HepG2 (cell line): Measurements from ENCODE around the gene CTRL. TPM values are rescaled to one million over a fixed set of nuclear protein-coding genes. Genes with fewer than 3 reads are reported as not detected.

Experiments
- BRD4 ChIP-seq: sonication (generic); formaldehyde crosslinking; IDR thresholded peaks from 2 replicates; pipeline ENCODE4 v1.4.0; 2020; ENCODE audit warnings: missing genetic modification reagents
- DMAP1 ChIP-seq: IDR thresholded peaks from 2 replicates; pipeline ENCODE4 v1.6.1; 2016
- DNMT3B ChIP-seq: conservative IDR thresholded peaks from 2 replicates; pipeline ENCODE4 v1.6.1; 2016; ENCODE audit warnings: missing biosample characterization, control low read depth
- GPN1 ChIP-seq: sonication (generic); formaldehyde crosslinking; IDR thresholded peaks from 2 replicates; pipeline ENCODE4 v1.5.1; 2020; ENCODE audit warnings: missing genetic modification reagents, borderline replicate concordance
- HOXA9 ChIP-seq: sonication (generic); formaldehyde crosslinking; IDR thresholded peaks from 2 replicates; pipeline ENCODE4 v1.8.1; 2022; ENCODE audit warnings: missing genetic modification reagents, mild to moderate bottlenecking, moderate library complexity, borderline replicate concordance
- MEIS1 ChIP-seq: sonication (generic); formaldehyde crosslinking; IDR thresholded peaks from 2 replicates; pipeline ENCODE4 v1.9.0; 2021; ENCODE audit warnings: mild to moderate bottlenecking, missing genetic modification reagents, moderate library complexity, borderline replicate concordance
- MXD1 ChIP-seq: sonication (generic); formaldehyde crosslinking; IDR thresholded peaks from 2 replicates; pipeline ENCODE4 v1.4.0; 2020; ENCODE audit warnings: mild to moderate bottlenecking, missing genetic modification reagents
- REXO4 ChIP-seq: sonication (generic); formaldehyde crosslinking; IDR thresholded peaks from 2 replicates; pipeline ENCODE4 v1.8.0; 2022; ENCODE audit warnings: missing genetic modification reagents, mild to moderate bottlenecking, borderline replicate concordance
- SNAPC2 ChIP-seq: sonication (generic); formaldehyde crosslinking; IDR thresholded peaks from 2 replicates; pipeline ENCODE4 v1.8.1; 2022; ENCODE audit warnings: mild to moderate bottlenecking, missing genetic modification reagents
- SSRP1 ChIP-seq: IDR thresholded peaks from 2 replicates; pipeline ENCODE4 v1.6.1; 2016; ENCODE audit warnings: control low read depth
- WIZ ChIP-seq: sonication (generic); formaldehyde crosslinking; IDR thresholded peaks from 2 replicates; pipeline ENCODE4 v1.5.1; 2020; ENCODE audit warnings: mild to moderate bottlenecking, missing genetic modification reagents
- ZBTB25 ChIP-seq: IDR thresholded peaks from 2 replicates; pipeline ENCODE4 v1.6.1; 2018; ENCODE audit warnings: missing genetic modification reagents
- ZNF143 ChIP-seq: sonication (generic); formaldehyde crosslinking; IDR thresholded peaks from 2 replicates; pipeline ENCODE4 v1.4.0; 2020; ENCODE audit warnings: missing genetic modification reagents
- ZNF207 ChIP-seq: fragments of 450-650 bp; IDR thresholded peaks from 2 replicates; pipeline ENCODE4 v1.6.1; 2016; ENCODE audit warnings: antibody characterized with exemption, borderline replicate concordance
- ZNF234 ChIP-seq: sonication (generic); formaldehyde crosslinking; conservative IDR thresholded peaks from 2 replicates; pipeline ENCODE4 v1.5.1; 2020; ENCODE audit warnings: mild to moderate bottlenecking, missing genetic modification reagents
- ZNF274 ChIP-seq: sonication (generic); formaldehyde crosslinking; IDR thresholded peaks from 2 replicates; pipeline ENCODE4 v1.5.1; 2020; ENCODE audit warnings: mild to moderate bottlenecking, missing genetic modification reagents
- ZNF367 ChIP-seq: sonication (generic); formaldehyde crosslinking; IDR thresholded peaks from 2 replicates; pipeline ENCODE4 v1.4.0; 2020; ENCODE audit warnings: missing genetic modification reagents, borderline replicate concordance
- ZNF546 ChIP-seq: sonication (generic); formaldehyde crosslinking; conservative IDR thresholded peaks from 2 replicates; pipeline ENCODE4 v1.8.1; 2023; ENCODE audit warnings: mild to moderate bottlenecking, missing genetic modification reagents
- ZNF703 ChIP-seq: sonication (generic); formaldehyde crosslinking; IDR thresholded peaks from 2 replicates; pipeline ENCODE4 v1.5.1; 2020; ENCODE audit warnings: missing genetic modification reagents, mild to moderate bottlenecking, moderate library complexity, borderline replicate concordance
- polyA plus RNA-seq, 8 experiments: library from polyadenylated mRNA; depleted of rRNA in 3 of 8; stranded (reverse) in 7 of 8; unstranded in 1 of 8; fragments of >200 nt; fragmentation: Illumina TruSeq in 4 of 8; extraction: Trizol in 4 of 8; gene quantifications; 2 replicates each; pipeline versions ENCODE4 v1.2.1 to v1.2.3, GENCODE V29; 2011 to 2016; ENCODE audit warnings: low read depth in 4 of 8, missing spikeins in 1 of 8, mixed read lengths in 1 of 8; ENCODE audit not compliant: insufficient read depth in 1 of 8
- total RNA-seq, 5 experiments: library from RNA; depleted of rRNA; stranded (reverse); fragments of >200 nt; fragmentation: Illumina TruSeq; extraction: Trizol; gene quantifications; 2 replicates each; pipeline ENCODE4 v1.2.3, GENCODE V29; 2016; ENCODE audit warnings: low read depth in 1 of 5
- TF ChIP-seq, protein P1 (sequence below): sonication (generic); formaldehyde crosslinking; IDR thresholded peaks from 2 replicates; pipeline ENCODE4 v1.8.1; 2023; ENCODE audit warnings: mild to moderate bottlenecking, missing genetic modification reagents
- TF ChIP-seq, protein P2 (sequence below): sonication (generic); formaldehyde crosslinking; IDR thresholded peaks from 2 replicates; pipeline ENCODE4 v1.4.0; 2020; ENCODE audit warnings: missing genetic modification reagents, mild to moderate bottlenecking, borderline replicate concordance
- TF ChIP-seq, protein P3 (sequence below): sonication (generic); formaldehyde crosslinking; IDR thresholded peaks from 2 replicates; pipeline ENCODE4 v1.5.1; 2020; ENCODE audit warnings: mild to moderate bottlenecking, missing genetic modification reagents, borderline replicate concordance
- TF ChIP-seq, protein P4 (sequence below): sonication (generic); formaldehyde crosslinking; IDR thresholded peaks from 2 replicates; pipeline ENCODE4 v1.4.0; 2020; ENCODE audit warnings: missing genetic modification reagents, borderline replicate concordance

Gene CTRL
- total and polyA plus RNA-seq, 2 of the 13 experiments (the other 11 are each of a cell fraction or from before 2014, with no cell fraction given): 1.9 to 2.7 TPM

- TF ChIP-seq, protein P1, sequence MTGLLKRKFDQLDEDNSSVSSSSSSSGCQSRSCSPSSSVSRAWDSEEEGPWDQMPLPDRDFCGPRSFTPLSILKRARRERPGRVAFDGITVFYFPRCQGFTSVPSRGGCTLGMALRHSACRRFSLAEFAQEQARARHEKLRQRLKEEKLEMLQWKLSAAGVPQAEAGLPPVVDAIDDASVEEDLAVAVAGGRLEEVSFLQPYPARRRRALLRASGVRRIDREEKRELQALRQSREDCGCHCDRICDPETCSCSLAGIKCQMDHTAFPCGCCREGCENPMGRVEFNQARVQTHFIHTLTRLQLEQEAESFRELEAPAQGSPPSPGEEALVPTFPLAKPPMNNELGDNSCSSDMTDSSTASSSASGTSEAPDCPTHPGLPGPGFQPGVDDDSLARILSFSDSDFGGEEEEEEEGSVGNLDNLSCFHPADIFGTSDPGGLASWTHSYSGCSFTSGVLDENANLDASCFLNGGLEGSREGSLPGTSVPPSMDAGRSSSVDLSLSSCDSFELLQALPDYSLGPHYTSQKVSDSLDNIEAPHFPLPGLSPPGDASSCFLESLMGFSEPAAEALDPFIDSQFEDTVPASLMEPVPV (CRISPR knock-in tag): peak; percentile 83
- TF ChIP-seq, protein P2, sequence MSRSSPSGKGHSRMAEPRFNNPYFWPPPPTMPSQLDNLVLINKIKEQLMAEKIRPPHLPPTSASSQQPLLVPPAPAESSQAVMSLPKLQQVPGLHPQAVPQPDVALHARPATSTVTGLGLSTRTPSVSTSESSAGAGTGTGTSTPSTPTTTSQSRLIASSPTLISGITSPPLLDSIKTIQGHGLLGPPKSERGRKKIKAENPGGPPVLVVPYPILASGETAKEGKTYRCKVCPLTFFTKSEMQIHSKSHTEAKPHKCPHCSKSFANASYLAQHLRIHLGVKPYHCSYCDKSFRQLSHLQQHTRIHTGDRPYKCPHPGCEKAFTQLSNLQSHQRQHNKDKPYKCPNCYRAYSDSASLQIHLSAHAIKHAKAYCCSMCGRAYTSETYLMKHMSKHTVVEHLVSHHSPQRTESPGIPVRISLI (CRISPR knock-in tag): peak; percentile 65; the same call in 1 of the 2 replicates
- TF ChIP-seq ZNF703 (no peak), ZNF546 (CRISPR knock-in tag) (peak; percentile 69), REXO4 (no peak), DNMT3B (CRISPR knock-in tag) (no peak; the same call in 1 of the 2 replicates), GPN1 (CRISPR knock-in tag) (no peak), BRD4 (CRISPR knock-in tag) (peak; percentile 96), ZNF207 (no peak), MXD1 (CRISPR knock-in tag) (peak; percentile 100), MEIS1 (CRISPR knock-in tag) (peak; percentile 94), HOXA9 (CRISPR knock-in tag) (no peak; the same call in 1 of the 2 replicates), WIZ (CRISPR knock-in tag) (no peak), DMAP1 (CRISPR knock-in tag) (peak; percentile 71; the same call in 1 of the 2 replicates), ZNF234 (CRISPR knock-in tag) (no peak), SSRP1 (CRISPR knock-in tag) (no peak; the same call in 1 of the 2 replicates), ZNF367 (CRISPR knock-in tag) (peak; percentile 84; the same call in 1 of the 2 replicates), SNAPC2 (no peak; the same call in none of the 2 replicates), ZBTB25 (CRISPR knock-in tag) (no peak; the same call in none of the 2 replicates), ZNF143 (CRISPR knock-in tag) (peak; percentile 30; the same call in 1 of the 2 replicates), ZNF274 (CRISPR knock-in tag) (peak; percentile 93)
- TF ChIP-seq, protein P3, sequence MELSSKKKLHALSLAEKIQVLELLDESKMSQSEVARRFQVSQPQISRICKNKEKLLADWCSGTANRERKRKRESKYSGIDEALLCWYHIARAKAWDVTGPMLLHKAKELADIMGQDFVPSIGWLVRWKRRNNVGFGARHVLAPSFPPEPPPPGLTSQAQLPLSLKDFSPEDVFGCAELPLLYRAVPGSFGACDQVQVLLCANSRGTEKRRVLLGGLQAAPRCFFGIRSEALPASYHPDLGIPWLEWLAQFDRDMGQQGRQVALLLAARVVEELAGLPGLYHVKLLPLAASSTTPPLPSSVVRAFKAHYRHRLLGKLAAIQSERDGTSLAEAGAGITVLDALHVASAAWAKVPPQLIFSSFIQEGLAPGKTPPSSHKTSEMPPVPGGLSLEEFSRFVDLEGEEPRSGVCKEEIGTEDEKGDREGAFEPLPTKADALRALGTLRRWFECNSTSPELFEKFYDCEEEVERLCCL: peak; percentile 57; the same call in 1 of the 2 replicates
- TF ChIP-seq, protein P4, sequence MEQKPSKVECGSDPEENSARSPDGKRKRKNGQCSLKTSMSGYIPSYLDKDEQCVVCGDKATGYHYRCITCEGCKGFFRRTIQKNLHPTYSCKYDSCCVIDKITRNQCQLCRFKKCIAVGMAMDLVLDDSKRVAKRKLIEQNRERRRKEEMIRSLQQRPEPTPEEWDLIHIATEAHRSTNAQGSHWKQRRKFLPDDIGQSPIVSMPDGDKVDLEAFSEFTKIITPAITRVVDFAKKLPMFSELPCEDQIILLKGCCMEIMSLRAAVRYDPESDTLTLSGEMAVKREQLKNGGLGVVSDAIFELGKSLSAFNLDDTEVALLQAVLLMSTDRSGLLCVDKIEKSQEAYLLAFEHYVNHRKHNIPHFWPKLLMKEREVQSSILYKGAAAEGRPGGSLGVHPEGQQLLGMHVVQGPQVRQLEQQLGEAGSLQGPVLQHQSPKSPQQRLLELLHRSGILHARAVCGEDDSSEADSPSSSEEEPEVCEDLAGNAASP (CRISPR knock-in tag): no peak
Measured at GRCh38 chr16:67935402-67936123, 3.9 kb upstream of the CTRL start (continued).
